Fibroblast of villous mesenchyme (primary cell): ENCODE measurements around the gene RAPGEF3. TPM values are rescaled to one million over a fixed set of nuclear protein-coding genes. Genes with fewer than 3 reads are reported as not detected.
A peak's percentile ranks its signal among the peaks of the same experiment; 100 is the strongest.

Source experiments
- DNase-seq: peaks from one replicate; pipeline ENCODE4 v3.0.0-alpha.2; 2010; ENCODE audit warnings: low read depth
- H3K4me3 ChIP-seq: 2 replicates; pipeline ENCODE4 v1.5.1; 2011; ENCODE audit warnings: low read depth, mild to moderate bottlenecking, low read length
- CTCF ChIP-seq: IDR thresholded peaks from 2 replicates; pipeline ENCODE4 v1.5.1; 2012; ENCODE audit warnings: low read depth, mild to moderate bottlenecking, low read length; ENCODE audit not compliant: insufficient read depth
- total RNA-seq: library from RNA; depleted of rRNA; stranded (reverse); fragments of >200 nt; gene quantifications from 2 replicates; pipeline ENCODE4 v1.2.3, GENCODE V29; 2012

RAPGEF3 gene
- total RNA-seq, 1 donor = 9.1 TPM

DNA sequence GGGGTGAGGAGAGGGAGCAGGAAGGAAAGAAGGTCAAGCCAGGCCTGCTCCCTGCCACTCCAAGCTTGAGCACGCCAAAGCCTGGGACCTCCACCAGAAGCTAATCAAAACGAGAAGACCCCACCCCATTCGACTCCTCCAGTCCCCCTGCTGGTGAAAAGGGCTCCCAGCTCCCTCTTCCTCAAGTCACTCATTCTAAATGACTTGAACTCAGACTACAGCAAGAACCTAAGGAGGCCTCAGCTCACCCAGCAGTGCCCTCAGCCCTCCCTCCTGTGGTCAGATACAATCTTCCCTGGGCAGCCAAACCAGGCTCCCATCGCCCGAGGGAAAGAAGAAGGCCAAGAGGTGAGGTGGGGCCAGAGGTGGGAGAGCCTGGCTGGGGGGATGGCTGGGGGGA lies 43.6 kb upstream of the RAPGEF3 start:
- TF ChIP-seq CTCF = peak; percentile 40
- H3K4me3 ChIP-seq = no peak overlapping the region
- no peak for DNase-seq

- no peak overlapping the region for H3K4me3 ChIP-seq
- DNase-seq = no peak
- no peak for TF ChIP-seq CTCF
These were observed 43.2 kb upstream of the RAPGEF3 start for GRCh38 chr12:47801904-47802246.

DNA sequence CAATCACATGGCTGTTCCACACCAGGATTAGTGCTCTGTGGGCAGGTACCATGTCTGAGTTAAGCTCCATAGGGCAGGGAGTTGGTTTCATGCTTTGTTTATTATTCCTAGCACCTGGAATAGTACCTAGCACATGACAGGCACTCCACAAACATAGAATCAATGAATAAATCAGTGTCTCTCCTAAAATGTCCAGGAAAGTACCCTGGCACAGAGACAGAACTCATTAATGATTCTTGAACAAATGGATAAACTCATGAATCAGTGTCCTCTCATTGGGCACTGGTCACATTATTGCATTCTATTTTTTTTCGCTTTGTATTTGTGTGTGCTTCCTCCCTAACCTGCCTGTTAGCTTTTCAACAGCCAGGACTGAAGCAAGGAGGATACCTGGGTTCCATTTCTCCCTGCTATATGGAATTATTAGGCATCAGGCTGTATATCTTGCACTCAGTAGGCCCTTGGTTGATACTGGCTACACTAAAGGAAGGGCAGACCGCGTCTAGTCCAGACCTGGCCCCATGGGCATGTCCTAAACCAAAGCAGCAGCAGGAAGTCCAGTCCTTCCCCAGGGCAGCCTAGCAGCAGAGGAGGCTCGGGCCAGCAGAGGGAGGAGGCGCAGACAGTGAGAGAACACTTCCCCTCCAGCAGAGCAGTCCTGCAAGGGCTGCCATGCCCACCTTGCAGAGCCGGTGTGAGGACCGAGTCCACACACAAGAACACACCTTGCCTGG lies 42.7 kb upstream of the RAPGEF3 start:
- no peak overlapping the region for H3K4me3 ChIP-seq
- TF ChIP-seq CTCF = peak; percentile 34
- no peak for DNase-seq

- no peak for DNase-seq
- no peak for TF ChIP-seq CTCF
- H3K4me3 ChIP-seq = no peak overlapping the region
These were observed 41.9 kb upstream of the RAPGEF3 start for GRCh38 chr12:47800582-47800981.

DNA sequence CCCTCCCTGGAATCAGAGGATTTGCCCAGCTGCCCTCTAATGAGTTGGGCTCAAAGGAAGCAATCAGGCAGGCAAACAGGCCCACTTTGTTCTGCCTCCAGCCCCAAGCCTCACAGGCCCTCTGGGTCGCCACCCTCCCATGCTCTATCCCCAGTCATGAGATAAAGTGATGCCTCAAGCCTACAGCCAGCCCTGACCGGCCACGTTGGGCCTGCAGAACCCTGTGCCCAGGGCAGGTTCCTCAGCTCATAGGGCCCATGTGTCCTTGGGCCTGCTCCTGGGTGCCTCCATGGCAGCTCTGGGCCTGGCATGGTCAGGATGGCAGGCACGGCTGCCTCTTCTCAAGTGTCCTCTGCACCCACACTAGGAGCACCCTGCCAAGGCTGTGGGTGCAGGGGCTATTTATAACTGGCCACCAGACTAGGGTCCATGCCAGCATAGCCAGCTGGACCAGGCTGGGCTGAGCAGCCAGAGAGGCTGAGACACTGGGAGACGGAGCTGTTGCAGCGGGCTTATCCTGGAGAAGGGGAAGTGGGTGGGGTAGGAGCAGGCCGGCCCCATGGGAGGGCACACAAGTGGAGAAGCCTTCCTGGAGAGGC lies 40.8 kb upstream of the RAPGEF3 start:
- no peak for DNase-seq
- no peak overlapping the region for H3K4me3 ChIP-seq
- no peak for TF ChIP-seq CTCF

DNA sequence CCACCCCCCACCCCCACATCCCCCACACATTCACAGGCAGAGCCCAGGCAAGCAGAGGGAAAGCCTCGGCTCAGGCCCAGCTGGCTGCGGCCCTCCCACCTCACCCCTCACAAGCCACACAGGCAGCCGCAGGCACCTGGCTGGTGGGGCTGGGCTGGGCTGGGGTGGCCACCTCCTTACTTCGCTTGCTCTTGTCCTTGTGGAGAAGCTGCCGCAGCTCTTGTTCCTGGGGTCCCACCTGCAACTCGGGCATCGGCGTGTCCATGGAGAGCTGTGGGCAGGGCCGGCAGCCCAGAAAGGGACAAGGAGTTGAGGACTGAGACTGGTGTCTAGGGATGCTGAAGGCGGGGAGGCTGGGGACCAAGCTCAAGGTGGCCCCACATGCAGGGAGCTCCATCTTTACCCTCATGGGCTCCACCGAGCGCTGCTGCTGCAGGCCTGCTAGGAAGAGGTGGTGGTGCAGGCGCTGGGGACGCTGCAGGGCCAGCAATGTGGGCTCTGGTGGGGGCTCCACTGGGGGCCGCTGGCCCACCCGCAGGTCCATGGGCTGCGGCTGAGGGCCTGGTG lies 39.8 kb upstream of the RAPGEF3 start:
- no peak for TF ChIP-seq CTCF
- H3K4me3 ChIP-seq = no peak overlapping the region
- DNase-seq = no peak

GRCh38 chr12:47797441-47797840 lies 38.8 kb upstream of the RAPGEF3 start:
- peak; percentile 35 for TF ChIP-seq CTCF
- H3K4me3 ChIP-seq = no peak overlapping the region
- DNase-seq = no peak
